DND-41 (cell line): Measurements from ENCODE around the gene FADS1.

Source experiments
- ATAC-seq: fragments of 200-7000 bp; cut with Tn5 transposase; 3 replicates; pipeline ENCODE4 v1.9.1; 2021; ENCODE audit warnings: low read depth; ENCODE audit not compliant: insufficient read depth
- DNase-seq: peaks from one replicate; pipeline ENCODE4 v3.0.0-alpha.2; 2020
- H2AFZ ChIP-seq: 2 replicates; pipeline ENCODE4 v1.6.0; 2012; ENCODE audit warnings: low read depth, low read length
- H3K27ac ChIP-seq: 2 replicates; pipeline ENCODE4 v1.5.1; 2012; ENCODE audit warnings: low read length, inconsistent platforms
- H3K27me3 ChIP-seq: fragments of 200-600 bp; sonication (generic); 2 replicates; pipeline ENCODE4 v1.6.0; 2012; ENCODE audit warnings: low read length, mild to moderate bottlenecking, inconsistent platforms; ENCODE audit not compliant: insufficient read depth, poor library complexity
- H3K36me3 ChIP-seq: 2 replicates; pipeline ENCODE4 v1.5.1; 2012; ENCODE audit warnings: low read length, inconsistent platforms; ENCODE audit not compliant: insufficient read depth
- H3K4me1 ChIP-seq: 2 replicates; pipeline ENCODE4 v1.5.1; 2012; ENCODE audit warnings: mild to moderate bottlenecking, low read length; ENCODE audit not compliant: insufficient read depth
- H3K4me2 ChIP-seq: 2 replicates; pipeline ENCODE4 v1.6.0; 2012; ENCODE audit warnings: mild to moderate bottlenecking, moderate library complexity, low read length, inconsistent platforms; ENCODE audit not compliant: insufficient read depth
- H3K4me3 ChIP-seq, 2 experiments: fragments of 200-600 bp in 1 of 2; shearing (Covaris generic) in 1 of 2; 2 replicates each; pipeline ENCODE4 v1.5.1; 2012 to 2016; ENCODE audit warnings: inconsistent platforms in 2 of 2, low read length in 2 of 2, mild to moderate bottlenecking in 2 of 2, low read depth in 1 of 2, moderate library complexity in 1 of 2
- H3K79me2 ChIP-seq: 2 replicates; pipeline ENCODE4 v1.6.0; 2012; ENCODE audit warnings: low read length, inconsistent platforms; ENCODE audit not compliant: insufficient read depth
- H3K9ac ChIP-seq: 2 replicates; pipeline ENCODE4 v1.6.0; 2012; ENCODE audit warnings: low read depth, mild to moderate bottlenecking, inconsistent platforms, low read length, moderate library complexity
- H3K9me3 ChIP-seq: 2 replicates; pipeline ENCODE4 v1.5.1; 2012; ENCODE audit warnings: low read length, moderate library complexity, mild to moderate bottlenecking, inconsistent platforms; ENCODE audit not compliant: insufficient read depth, severe bottlenecking
- H4K20me1 ChIP-seq: 2 replicates; pipeline ENCODE4 v1.6.0; 2012; ENCODE audit warnings: low read length; ENCODE audit not compliant: insufficient read depth
- CTCF ChIP-seq: IDR thresholded peaks from 2 replicates; pipeline ENCODE4 v1.5.1; 2012; ENCODE audit warnings: borderline replicate concordance, low read length, moderate library complexity, mild to moderate bottlenecking; ENCODE audit not compliant: poor library complexity, severe bottlenecking; ENCODE audit errors: extremely low read depth
- EZH2 ChIP-seq: IDR thresholded peaks from 3 replicates; pipeline ENCODE4 v1.6.1; 2012; ENCODE audit warnings: borderline replicate concordance, low read depth, mild to moderate bottlenecking, moderate library complexity, low read length, inconsistent platforms; ENCODE audit not compliant: severe bottlenecking

Gene FADS1

GRCh38 chr11:61836193-61836592, 19.4 kb upstream of the FADS1 start:
- Histone ChIP-seq H3K4me3 (no peak overlapping the region), H3K4me1 (peaks cover 52% of the 10 kb centered on the region), H3K36me3 (peaks cover 80% of the 10 kb centered on the region), H3K79me2 (peaks cover 88% of the 10 kb centered on the region), H4K20me1 (peaks cover 51% of the 10 kb centered on the region; the same call in 1 of the 2 replicates), H3K27me3 (no peaks in the 10 kb centered on the region), H3K27ac (peak overlapping the region; percentile 99), H3K9me3 (no peaks in the 10 kb centered on the region), H3K4me2 (no peak overlapping the region), H2AFZ (no peak overlapping the region), H3K9ac (no peak overlapping the region)
- DNase-seq (no peak), ATAC-seq (no peak)
- TF ChIP-seq CTCF (no peak), EZH2 (no peak)

DNA sequence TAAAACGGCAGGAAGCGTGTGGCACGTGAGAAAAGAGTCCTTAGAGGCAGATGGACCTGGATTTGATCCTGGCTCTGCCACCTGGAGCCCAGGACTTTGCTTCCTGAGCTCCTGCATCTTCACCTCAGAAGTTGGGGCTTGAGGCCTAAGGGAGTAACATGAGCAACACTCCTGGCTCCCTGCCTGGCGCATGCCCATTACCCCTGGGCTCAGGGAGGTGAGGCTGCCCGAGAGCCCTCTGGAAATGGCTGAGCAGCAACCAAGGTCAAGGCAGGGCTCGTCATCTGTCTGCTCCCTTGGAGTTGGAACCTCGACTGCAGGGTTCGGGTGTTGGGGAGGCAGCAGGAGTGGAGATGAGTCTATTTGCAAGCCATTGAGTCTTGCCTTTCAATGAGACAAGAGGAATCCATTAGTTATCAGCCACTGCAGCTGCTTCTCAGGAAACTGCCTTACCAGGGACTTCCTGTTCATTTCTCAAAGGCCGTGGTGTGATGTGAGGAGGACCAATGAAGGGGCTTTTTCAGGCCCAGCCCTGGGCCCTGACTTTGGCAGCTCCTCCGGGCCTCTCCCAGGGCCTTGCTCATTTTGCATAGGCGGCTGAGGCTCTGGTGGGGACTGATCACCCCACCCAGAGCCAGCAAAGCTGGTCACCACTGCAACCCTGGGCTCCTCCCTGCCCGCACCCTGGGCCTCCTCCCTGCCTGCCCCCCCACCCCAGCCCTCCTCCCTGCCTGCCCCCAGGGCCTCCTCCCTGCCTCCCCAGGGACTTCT, 17.7 kb upstream of the FADS1 start:
- peak; percentile 93 for DNase-seq
- Histone ChIP-seq H4K20me1 (peaks cover 57% of the 10 kb centered on the region), H3K27me3 (no peaks in the 10 kb centered on the region), H3K4me3 (peak overlapping the region in 1 of 2 experiments; percentile 84; a peak in 2 of 4 replicates), H3K9me3 (no peaks in the 10 kb centered on the region), H3K27ac (peak overlapping the region; percentile 99), H3K79me2 (peaks cover 93% of the 10 kb centered on the region), H3K36me3 (peaks cover 80% of the 10 kb centered on the region), H3K4me1 (peaks cover 69% of the 10 kb centered on the region), H3K9ac (peak overlapping the region; percentile 90), H3K4me2 (peak overlapping the region; percentile 81), H2AFZ (peak overlapping the region; percentile 42)
- peak; percentile 94 for ATAC-seq
- no peak for TF ChIP-seq EZH2
- no peak for TF ChIP-seq CTCF

DNA sequence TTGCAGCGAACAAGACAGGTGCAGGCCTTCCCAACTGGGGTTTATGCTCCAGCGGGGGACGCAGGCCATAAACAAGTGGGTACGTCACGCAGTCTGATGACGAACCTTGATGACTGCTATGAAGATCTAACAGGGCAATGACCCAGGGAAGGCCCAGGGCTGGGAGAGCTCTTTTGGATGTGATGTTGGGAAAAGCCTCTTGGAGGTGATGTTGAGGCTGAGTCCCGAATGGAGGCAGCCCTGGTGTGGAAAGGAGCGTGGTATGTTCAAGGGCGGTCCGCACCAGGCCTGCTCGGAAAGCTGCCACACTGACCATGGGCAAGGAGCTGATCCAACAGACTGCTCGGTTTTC, 17.1 kb upstream of the FADS1 start:
- no peaks in the 10 kb centered on the region for H3K27me3 ChIP-seq
- H3K9ac ChIP-seq: peak overlapping the region; percentile 90
- H3K4me1 ChIP-seq: peaks cover 72% of the 10 kb centered on the region
- peaks cover 81% of the 10 kb centered on the region for H3K36me3 ChIP-seq
- peaks cover 60% of the 10 kb centered on the region for H4K20me1 ChIP-seq
- H3K79me2 ChIP-seq: peaks cover 97% of the 10 kb centered on the region
- peak overlapping the region in 1 of 2 experiments; percentile 84; a peak in 2 of 4 replicates for H3K4me3 ChIP-seq
- DNase-seq (peak; percentile 26), ATAC-seq (no peak)
- H3K4me2 ChIP-seq: peak overlapping the region; percentile 81
- TF ChIP-seq CTCF: peak; percentile 22
- TF ChIP-seq EZH2: no peak
- no peaks in the 10 kb centered on the region for H3K9me3 ChIP-seq
- no peak overlapping the region for H2AFZ ChIP-seq
- peak overlapping the region; percentile 99 for H3K27ac ChIP-seq
